HepG2 (cell line): ENCODE results near the gene ZCCHC4. TPM values are rescaled to one million over a fixed set of nuclear protein-coding genes. Genes with fewer than 3 reads are reported as not detected.

Experiments used
- CREB1 ChIP-seq, 2 experiments: fragments of 450-650 bp in 1 of 2; IDR thresholded peaks; 2 replicates each; pipeline ENCODE4 v1.6.1; 2016 to 2017; ENCODE audit warnings: control low read depth in 1 of 2, mild to moderate bottlenecking in 1 of 2, missing compliant biosample characterization in 1 of 2, missing genetic modification characterization in 1 of 2
- CREM ChIP-seq, 2 experiments: sonication (generic) in 1 of 2; formaldehyde crosslinking in 1 of 2; IDR thresholded peaks; 2 replicates each; pipeline versions ENCODE4 v1.4.0 to v1.6.1; 2016 to 2020; ENCODE audit warnings: antibody characterized with exemption in 1 of 2, mild to moderate bottlenecking in 1 of 2, missing genetic modification reagents in 1 of 2
- FOXA3 ChIP-seq: IDR thresholded peaks from 2 replicates; pipeline ENCODE4 v1.6.1; 2016; ENCODE audit warnings: missing genetic modification reagents, missing compliant biosample characterization
- KLF12 ChIP-seq: sonication (generic); formaldehyde crosslinking; IDR thresholded peaks from 2 replicates; pipeline ENCODE4 v1.4.0; 2020; ENCODE audit warnings: missing genetic modification reagents, borderline replicate concordance
- MTA1 ChIP-seq: sonication (generic); formaldehyde crosslinking; IDR thresholded peaks from 2 replicates; pipeline ENCODE4 v1.4.0; 2020; ENCODE audit warnings: missing genetic modification reagents, mild to moderate bottlenecking, borderline replicate concordance
- MYC ChIP-seq: sonication (generic); formaldehyde crosslinking; IDR thresholded peaks from 2 replicates; pipeline ENCODE4 v1.9.0; 2021; ENCODE audit warnings: missing genetic modification reagents, borderline replicate concordance
- NPAS2 ChIP-seq: sonication (generic); formaldehyde crosslinking; IDR thresholded peaks from 2 replicates; pipeline ENCODE4 v1.8.0; 2022; ENCODE audit warnings: mild to moderate bottlenecking, missing genetic modification reagents, borderline replicate concordance
- NRL ChIP-seq: sonication (generic); formaldehyde crosslinking; IDR thresholded peaks from 2 replicates; pipeline ENCODE4 v1.5.0; 2020; ENCODE audit warnings: missing genetic modification reagents, mild to moderate bottlenecking, moderate library complexity, borderline replicate concordance
- PITX1 ChIP-seq: sonication (generic); formaldehyde crosslinking; IDR thresholded peaks from 2 replicates; pipeline ENCODE4 v1.5.1; 2020; ENCODE audit warnings: mild to moderate bottlenecking, missing genetic modification reagents
- RORA ChIP-seq: sonication (generic); formaldehyde crosslinking; IDR thresholded peaks from 2 replicates; pipeline ENCODE4 v1.5.0; 2020; ENCODE audit warnings: mild to moderate bottlenecking, missing genetic modification reagents, moderate library complexity
- TP53 ChIP-seq: sonication (generic); formaldehyde crosslinking; conservative IDR thresholded peaks from 2 replicates; pipeline ENCODE4 v1.4.0; 2020; ENCODE audit warnings: missing genetic modification reagents
- U2AF1 ChIP-seq: fragments of 200-400 bp; formaldehyde crosslinking; optimal IDR thresholded peaks from 2 replicates; pipeline ENCODE3; 2017; ENCODE audit warnings: mild to moderate bottlenecking, low read depth, low read length
- ZFP1 ChIP-seq: IDR thresholded peaks from 2 replicates; pipeline ENCODE4 v1.6.1; 2016
- ZNF136 ChIP-seq: sonication (generic); formaldehyde crosslinking; IDR thresholded peaks from 2 replicates; pipeline ENCODE4 v1.8.1; 2022; ENCODE audit warnings: low read depth, mild to moderate bottlenecking, moderate library complexity, missing genetic modification reagents
- ZSCAN31 ChIP-seq: sonication (generic); formaldehyde crosslinking; IDR thresholded peaks from 2 replicates; pipeline ENCODE4 v1.5.0; 2020; ENCODE audit warnings: low read depth, mild to moderate bottlenecking, missing genetic modification reagents
- polyA plus RNA-seq, 8 experiments: library from polyadenylated mRNA; depleted of rRNA in 3 of 8; stranded (reverse) in 7 of 8; unstranded in 1 of 8; fragments of >200 nt; fragmentation: Illumina TruSeq in 4 of 8; extraction: Trizol in 4 of 8; gene quantifications; 2 replicates each; pipeline versions ENCODE4 v1.2.1 to v1.2.3, GENCODE V29; 2011 to 2016; ENCODE audit warnings: low read depth in 4 of 8, missing spikeins in 1 of 8, mixed read lengths in 1 of 8; ENCODE audit not compliant: insufficient read depth in 1 of 8
- total RNA-seq, 5 experiments: library from RNA; depleted of rRNA; stranded (reverse); fragments of >200 nt; fragmentation: Illumina TruSeq; extraction: Trizol; gene quantifications; 2 replicates each; pipeline ENCODE4 v1.2.3, GENCODE V29; 2016; ENCODE audit warnings: low read depth in 1 of 5
- TF ChIP-seq, protein P1 (sequence below): sonication (generic); formaldehyde crosslinking; IDR thresholded peaks from 2 replicates; pipeline ENCODE4 v1.4.0; 2020; ENCODE audit warnings: mild to moderate bottlenecking, missing genetic modification reagents
- TF ChIP-seq, protein P2 (sequence below): sonication (generic); formaldehyde crosslinking; IDR thresholded peaks from 2 replicates; pipeline ENCODE4 v1.5.0; 2020; ENCODE audit warnings: missing genetic modification reagents
- TF ChIP-seq, protein P3 (sequence below): sonication (generic); formaldehyde crosslinking; IDR thresholded peaks from 2 replicates; pipeline ENCODE4 v1.4.0; 2020; ENCODE audit warnings: missing genetic modification reagents
- TF ChIP-seq, protein P4 (sequence below): sonication (generic); formaldehyde crosslinking; IDR thresholded peaks from 2 replicates; pipeline ENCODE4 v1.5.0; 2020; ENCODE audit warnings: mild to moderate bottlenecking, missing genetic modification reagents

Gene ZCCHC4
- total and polyA plus RNA-seq, 2 of the 13 experiments (the other 11 are each of a cell fraction or from before 2014, with no cell fraction given): 13.2 to 15.0 TPM

DNA sequence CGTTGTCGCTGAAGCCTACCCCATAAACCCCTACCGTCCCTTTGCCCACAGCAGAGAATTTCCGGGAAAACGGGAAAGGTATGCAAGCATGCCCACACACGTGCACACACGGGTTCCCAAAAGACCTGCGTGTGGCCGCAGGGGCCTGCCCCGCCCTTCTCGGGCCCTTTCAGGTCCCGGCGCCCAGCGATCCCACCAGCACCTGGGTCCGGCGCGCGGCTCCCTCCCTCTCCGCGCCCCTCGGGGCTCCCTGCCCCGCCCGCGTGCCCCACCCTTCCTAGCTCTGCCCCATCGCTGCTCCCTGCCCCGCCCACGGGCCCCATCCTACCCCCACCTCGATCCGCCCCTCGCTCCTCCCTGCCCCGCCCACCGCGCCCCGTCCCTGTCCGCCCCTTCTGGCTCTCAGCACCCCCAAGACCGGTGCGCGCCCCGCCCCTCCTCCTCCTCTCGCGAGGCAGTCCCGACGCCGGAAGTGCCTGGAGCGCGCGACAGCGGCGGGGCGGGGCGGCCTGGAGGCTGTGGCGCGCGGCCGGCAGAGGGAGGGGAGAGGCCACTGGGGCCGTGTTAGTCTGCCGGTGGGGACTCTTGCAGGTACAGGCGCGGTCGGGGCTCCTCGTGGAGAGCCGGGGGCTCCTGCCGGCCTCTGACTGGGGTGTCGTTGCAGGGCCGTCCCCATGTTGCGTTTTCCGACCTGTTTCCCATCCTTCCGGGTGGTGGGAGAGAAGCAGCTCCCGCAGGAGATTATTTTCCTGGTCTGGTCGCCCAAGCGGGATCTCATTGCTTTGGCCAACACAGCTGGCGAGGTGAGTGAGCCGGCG is 64.4 kb downstream of the ZCCHC4 start, which contains the start of gene ANAPC4 (continued):
- TF ChIP-seq, protein P1, sequence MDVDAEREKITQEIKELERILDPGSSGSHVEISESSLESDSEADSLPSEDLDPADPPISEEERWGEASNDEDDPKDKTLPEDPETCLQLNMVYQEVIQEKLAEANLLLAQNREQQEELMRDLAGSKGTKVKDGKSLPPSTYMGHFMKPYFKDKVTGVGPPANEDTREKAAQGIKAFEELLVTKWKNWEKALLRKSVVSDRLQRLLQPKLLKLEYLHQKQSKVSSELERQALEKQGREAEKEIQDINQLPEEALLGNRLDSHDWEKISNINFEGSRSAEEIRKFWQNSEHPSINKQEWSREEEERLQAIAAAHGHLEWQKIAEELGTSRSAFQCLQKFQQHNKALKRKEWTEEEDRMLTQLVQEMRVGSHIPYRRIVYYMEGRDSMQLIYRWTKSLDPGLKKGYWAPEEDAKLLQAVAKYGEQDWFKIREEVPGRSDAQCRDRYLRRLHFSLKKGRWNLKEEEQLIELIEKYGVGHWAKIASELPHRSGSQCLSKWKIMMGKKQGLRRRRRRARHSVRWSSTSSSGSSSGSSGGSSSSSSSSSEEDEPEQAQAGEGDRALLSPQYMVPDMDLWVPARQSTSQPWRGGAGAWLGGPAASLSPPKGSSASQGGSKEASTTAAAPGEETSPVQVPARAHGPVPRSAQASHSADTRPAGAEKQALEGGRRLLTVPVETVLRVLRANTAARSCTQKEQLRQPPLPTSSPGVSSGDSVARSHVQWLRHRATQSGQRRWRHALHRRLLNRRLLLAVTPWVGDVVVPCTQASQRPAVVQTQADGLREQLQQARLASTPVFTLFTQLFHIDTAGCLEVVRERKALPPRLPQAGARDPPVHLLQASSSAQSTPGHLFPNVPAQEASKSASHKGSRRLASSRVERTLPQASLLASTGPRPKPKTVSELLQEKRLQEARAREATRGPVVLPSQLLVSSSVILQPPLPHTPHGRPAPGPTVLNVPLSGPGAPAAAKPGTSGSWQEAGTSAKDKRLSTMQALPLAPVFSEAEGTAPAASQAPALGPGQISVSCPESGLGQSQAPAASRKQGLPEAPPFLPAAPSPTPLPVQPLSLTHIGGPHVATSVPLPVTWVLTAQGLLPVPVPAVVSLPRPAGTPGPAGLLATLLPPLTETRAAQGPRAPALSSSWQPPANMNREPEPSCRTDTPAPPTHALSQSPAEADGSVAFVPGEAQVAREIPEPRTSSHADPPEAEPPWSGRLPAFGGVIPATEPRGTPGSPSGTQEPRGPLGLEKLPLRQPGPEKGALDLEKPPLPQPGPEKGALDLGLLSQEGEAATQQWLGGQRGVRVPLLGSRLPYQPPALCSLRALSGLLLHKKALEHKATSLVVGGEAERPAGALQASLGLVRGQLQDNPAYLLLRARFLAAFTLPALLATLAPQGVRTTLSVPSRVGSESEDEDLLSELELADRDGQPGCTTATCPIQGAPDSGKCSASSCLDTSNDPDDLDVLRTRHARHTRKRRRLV: no peak
- no peak for TF ChIP-seq CREB1 (IDR thresholded peaks at IDR 0.05)
- TF ChIP-seq CREB1 (CRISPR knock-in tag; IDR thresholded peaks at IDR 0.05): no peak
- TF ChIP-seq NPAS2 (CRISPR knock-in tag): no peak
- TF ChIP-seq PITX1 (CRISPR knock-in tag): no peak
- no peak for TF ChIP-seq MTA1 (CRISPR knock-in tag)
- TF ChIP-seq, protein P2, sequence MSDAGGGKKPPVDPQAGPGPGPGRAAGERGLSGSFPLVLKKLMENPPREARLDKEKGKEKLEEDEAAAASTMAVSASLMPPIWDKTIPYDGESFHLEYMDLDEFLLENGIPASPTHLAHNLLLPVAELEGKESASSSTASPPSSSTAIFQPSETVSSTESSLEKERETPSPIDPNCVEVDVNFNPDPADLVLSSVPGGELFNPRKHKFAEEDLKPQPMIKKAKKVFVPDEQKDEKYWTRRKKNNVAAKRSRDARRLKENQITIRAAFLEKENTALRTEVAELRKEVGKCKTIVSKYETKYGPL: no peak
- TF ChIP-seq ZNF136 (CRISPR knock-in tag): no peak
- no peak for TF ChIP-seq TP53 (CRISPR knock-in tag)
- TF ChIP-seq U2AF1: no peak
- no peak for TF ChIP-seq CREM (IDR thresholded peaks at IDR 0.05)
- no peak for TF ChIP-seq CREM (CRISPR knock-in tag; IDR thresholded peaks at IDR 0.05)
- no peak for TF ChIP-seq NRL (CRISPR knock-in tag)
- TF ChIP-seq, protein P3, sequence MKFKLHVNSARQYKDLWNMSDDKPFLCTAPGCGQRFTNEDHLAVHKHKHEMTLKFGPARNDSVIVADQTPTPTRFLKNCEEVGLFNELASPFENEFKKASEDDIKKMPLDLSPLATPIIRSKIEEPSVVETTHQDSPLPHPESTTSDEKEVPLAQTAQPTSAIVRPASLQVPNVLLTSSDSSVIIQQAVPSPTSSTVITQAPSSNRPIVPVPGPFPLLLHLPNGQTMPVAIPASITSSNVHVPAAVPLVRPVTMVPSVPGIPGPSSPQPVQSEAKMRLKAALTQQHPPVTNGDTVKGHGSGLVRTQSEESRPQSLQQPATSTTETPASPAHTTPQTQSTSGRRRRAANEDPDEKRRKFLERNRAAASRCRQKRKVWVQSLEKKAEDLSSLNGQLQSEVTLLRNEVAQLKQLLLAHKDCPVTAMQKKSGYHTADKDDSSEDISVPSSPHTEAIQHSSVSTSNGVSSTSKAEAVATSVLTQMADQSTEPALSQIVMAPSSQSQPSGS (CRISPR knock-in tag): no peak
- TF ChIP-seq FOXA3 (CRISPR knock-in tag): 0 out of 2 replicates have a peak, but pooled peaks have one; percentile 30
- no peak for TF ChIP-seq RORA (CRISPR knock-in tag)
- peak; percentile 61 for TF ChIP-seq ZSCAN31 (CRISPR knock-in tag)
- TF ChIP-seq MYC (CRISPR knock-in tag): peak; percentile 73; the same call in 1 of the 2 replicates
- no peak for TF ChIP-seq ZFP1
- peak; percentile 78; the same call in 1 of the 2 replicates for TF ChIP-seq KLF12 (CRISPR knock-in tag)
- TF ChIP-seq, protein P4, sequence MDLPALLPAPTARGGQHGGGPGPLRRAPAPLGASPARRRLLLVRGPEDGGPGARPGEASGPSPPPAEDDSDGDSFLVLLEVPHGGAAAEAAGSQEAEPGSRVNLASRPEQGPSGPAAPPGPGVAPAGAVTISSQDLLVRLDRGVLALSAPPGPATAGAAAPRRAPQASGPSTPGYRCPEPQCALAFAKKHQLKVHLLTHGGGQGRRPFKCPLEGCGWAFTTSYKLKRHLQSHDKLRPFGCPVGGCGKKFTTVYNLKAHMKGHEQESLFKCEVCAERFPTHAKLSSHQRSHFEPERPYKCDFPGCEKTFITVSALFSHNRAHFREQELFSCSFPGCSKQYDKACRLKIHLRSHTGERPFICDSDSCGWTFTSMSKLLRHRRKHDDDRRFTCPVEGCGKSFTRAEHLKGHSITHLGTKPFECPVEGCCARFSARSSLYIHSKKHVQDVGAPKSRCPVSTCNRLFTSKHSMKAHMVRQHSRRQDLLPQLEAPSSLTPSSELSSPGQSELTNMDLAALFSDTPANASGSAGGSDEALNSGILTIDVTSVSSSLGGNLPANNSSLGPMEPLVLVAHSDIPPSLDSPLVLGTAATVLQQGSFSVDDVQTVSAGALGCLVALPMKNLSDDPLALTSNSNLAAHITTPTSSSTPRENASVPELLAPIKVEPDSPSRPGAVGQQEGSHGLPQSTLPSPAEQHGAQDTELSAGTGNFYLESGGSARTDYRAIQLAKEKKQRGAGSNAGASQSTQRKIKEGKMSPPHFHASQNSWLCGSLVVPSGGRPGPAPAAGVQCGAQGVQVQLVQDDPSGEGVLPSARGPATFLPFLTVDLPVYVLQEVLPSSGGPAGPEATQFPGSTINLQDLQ (CRISPR knock-in tag): no peak
